Measurements from ENCODE around the gene GIPC1.

DNA sequence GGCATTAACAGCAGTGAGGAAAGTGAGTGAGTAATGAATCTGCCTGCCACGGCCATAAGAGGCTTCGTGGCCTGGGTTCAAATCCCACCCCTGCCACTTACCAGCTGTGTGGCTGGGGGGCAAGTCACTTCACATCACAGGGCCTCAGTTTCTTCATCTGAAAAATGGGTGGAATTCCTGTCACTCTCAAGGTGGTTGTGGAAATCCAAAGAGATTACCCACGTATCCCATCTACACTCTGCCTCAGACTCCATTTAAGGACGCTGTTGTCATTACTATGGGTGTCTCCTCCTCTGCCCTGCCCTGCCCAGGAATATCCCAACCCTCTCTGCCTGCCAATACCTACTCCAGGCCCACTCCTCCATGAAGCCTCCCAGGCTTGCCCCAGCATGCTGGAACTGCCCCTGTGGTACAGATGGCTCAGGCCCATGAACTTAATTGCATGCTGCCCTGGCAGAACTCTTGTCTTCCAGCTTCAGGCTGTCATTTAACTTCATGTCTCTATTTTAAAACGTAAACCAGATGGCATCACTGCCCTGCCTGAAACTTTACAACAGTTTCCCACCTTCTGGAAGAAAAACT, 3.1 kb downstream of the GIPC1 start:
- TF ChIP-seq, protein P1, sequence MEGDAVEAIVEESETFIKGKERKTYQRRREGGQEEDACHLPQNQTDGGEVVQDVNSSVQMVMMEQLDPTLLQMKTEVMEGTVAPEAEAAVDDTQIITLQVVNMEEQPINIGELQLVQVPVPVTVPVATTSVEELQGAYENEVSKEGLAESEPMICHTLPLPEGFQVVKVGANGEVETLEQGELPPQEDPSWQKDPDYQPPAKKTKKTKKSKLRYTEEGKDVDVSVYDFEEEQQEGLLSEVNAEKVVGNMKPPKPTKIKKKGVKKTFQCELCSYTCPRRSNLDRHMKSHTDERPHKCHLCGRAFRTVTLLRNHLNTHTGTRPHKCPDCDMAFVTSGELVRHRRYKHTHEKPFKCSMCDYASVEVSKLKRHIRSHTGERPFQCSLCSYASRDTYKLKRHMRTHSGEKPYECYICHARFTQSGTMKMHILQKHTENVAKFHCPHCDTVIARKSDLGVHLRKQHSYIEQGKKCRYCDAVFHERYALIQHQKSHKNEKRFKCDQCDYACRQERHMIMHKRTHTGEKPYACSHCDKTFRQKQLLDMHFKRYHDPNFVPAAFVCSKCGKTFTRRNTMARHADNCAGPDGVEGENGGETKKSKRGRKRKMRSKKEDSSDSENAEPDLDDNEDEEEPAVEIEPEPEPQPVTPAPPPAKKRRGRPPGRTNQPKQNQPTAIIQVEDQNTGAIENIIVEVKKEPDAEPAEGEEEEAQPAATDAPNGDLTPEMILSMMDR (IDR thresholded peaks at IDR 0.05; ENCODE audit: low read depth, low read length) = no peak
- TF ChIP-seq MYC (IDR thresholded peaks at IDR 0.05; ENCODE audit: low read depth, low read length) = no peak
- no peak for TF ChIP-seq POLR2A (IDR thresholded peaks at IDR 0.05; ENCODE audit: extremely low read depth, insufficient read length)

Measured in NB4 (cell line).